GM12872 (cell line): ENCODE measurements around the gene GSX2.

Experiments
- TF ChIP-seq, protein P1 (sequence below): IDR thresholded peaks from 3 replicates; pipeline ENCODE4 v1.5.1; 2011; ENCODE audit warnings: low read depth, mild to moderate bottlenecking, low read length, moderate library complexity; ENCODE audit not compliant: insufficient read depth

Gene GSX2

GRCh38 chr4:54061067-54061466 is 38.9 kb upstream of the GSX2 start:
- TF ChIP-seq, protein P1, sequence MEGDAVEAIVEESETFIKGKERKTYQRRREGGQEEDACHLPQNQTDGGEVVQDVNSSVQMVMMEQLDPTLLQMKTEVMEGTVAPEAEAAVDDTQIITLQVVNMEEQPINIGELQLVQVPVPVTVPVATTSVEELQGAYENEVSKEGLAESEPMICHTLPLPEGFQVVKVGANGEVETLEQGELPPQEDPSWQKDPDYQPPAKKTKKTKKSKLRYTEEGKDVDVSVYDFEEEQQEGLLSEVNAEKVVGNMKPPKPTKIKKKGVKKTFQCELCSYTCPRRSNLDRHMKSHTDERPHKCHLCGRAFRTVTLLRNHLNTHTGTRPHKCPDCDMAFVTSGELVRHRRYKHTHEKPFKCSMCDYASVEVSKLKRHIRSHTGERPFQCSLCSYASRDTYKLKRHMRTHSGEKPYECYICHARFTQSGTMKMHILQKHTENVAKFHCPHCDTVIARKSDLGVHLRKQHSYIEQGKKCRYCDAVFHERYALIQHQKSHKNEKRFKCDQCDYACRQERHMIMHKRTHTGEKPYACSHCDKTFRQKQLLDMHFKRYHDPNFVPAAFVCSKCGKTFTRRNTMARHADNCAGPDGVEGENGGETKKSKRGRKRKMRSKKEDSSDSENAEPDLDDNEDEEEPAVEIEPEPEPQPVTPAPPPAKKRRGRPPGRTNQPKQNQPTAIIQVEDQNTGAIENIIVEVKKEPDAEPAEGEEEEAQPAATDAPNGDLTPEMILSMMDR, result no peak

- TF ChIP-seq, protein P1, result no peak
Observed at GRCh38 chr4:54061873-54062272, 38.1 kb upstream of the GSX2 start.

DNA sequence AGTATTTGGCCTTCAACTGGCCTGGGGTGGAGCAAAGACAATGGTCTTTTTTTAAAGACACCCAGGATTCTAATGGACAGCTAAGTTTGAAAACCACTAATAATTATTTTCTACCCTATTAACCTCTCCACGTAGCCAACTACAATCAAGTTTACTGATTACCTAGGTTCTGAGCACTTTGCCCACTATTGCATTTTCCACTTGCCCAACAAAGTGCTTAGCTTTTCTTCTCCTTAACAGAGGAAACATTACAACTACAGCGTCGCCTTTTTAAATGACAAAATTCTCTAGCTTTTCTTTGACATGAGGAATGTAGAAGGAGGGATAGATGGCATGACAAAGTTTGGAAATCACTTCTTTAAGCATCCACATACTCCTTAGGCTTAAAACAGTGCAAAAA is 37.6 kb upstream of the GSX2 start:
- TF ChIP-seq, protein P1, result no peak

GRCh38 chr4:54063229-54063628 is 36.7 kb upstream of the GSX2 start:
- TF ChIP-seq, protein P1, result no peak

DNA sequence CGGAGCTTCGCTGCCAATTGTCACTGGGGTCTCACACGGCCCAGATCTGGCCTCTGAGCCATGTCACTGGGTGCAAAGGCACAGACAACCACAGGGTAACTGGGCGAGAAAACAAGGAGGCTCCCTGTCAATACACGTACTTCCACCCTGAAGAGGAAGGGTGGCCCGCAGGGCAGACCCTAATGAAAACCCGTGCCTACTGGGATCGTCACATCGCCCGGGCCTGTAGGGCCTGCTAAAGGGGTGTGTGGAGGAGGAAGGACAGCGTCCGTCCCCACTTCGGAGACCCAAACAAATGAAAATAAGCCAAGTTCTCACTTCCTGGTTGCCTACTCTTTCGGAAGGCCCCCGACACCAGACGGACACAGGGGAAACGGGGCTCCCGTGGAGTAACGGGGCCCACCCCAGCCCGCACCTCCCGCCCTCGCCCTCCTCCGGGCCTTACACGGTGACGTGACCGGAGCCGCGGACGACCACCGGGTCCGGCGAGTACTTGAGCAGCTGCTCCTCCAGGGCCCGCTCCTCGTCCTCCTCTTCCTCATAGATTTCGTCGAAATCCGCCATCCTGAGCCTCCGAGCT is 36.1 kb upstream of the GSX2 start:
- TF ChIP-seq, protein P1, result no peak

- TF ChIP-seq, protein P1, result no peak
Observed at GRCh38 chr4:54064317-54065111, 35.4 kb upstream of the GSX2 start, which contains the start of gene CHIC2. CHIC2 (minus strand) TSS chr4:54064605; CDS start chr4:54064300, 305 bp downstream.

DNA sequence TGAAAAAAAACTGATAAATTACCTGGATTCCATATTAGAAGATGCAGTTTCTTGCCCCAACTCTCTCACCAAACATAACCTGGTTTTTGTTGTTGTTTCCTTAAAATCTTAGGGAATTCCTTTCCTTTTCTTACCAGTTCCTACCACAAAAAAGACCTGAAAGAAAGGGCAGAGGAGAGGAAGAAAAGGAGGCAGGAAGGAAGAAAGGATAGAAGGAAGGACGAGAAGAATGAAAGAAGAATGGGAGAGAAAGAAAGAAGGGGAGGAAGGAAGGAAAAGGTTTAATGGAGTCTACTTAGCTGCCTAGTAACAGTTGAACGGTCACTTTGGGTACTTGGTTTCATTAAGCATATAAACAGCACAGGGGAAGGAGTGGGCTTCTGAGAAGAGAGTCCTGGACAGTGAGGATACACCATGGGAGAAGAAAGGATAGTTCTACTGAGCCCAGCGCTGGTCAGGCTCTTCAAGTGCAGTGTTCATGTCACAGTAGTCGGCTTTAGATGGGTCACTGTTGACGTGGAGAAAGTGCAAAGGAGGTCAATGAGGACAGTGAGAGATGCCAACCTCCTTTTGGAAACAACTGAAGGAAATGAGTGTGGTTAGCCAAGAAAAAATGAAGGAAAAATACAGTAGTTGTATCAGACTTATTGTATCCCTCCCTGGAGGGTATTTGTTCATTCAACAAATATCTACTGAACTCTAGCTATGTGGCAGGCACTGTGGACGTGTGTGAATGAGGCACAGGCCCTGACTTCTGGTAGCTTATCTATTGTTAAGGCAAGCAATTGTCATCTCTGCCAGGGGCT is 34.5 kb upstream of the GSX2 start:
- TF ChIP-seq, protein P1, result no peak
